ENCODE data around the gene MAP3K6. TPM values are rescaled to one million over a fixed set of nuclear protein-coding genes. Genes with fewer than 3 reads are reported as not detected.
A peak's percentile ranks its signal among the peaks of the same experiment; 100 is the strongest.
"Not testable (repeated sequence)": the region's sequence is repeated elsewhere in the genome, so short reads cannot be mapped to it uniquely, and the experiment has no call there.

MAP3K6 gene
- total RNA-seq, 1 donor from 2014 or later: 18.3 TPM

- peak; percentile 73 for DNase-seq (ENCODE audit: low spot score)
Observed at GRCh38 chr1:27395441-27396195, 28.9 kb upstream of the MAP3K6 start.

GRCh38 chr1:27394925-27395324, 28.2 kb upstream of the MAP3K6 start:
- no peak for DNase-seq (ENCODE audit: low spot score)

GRCh38 chr1:27394282-27394658, 27.5 kb upstream of the MAP3K6 start:
- no peak for DNase-seq (ENCODE audit: low spot score)

- DNase-seq (ENCODE audit: low spot score): no peak
Observed at GRCh38 chr1:27393641-27394281, 27.0 kb upstream of the MAP3K6 start.

- no peak for DNase-seq (ENCODE audit: low spot score)
Observed at GRCh38 chr1:27392778-27393635, 26.2 kb upstream of the MAP3K6 start.

GRCh38 chr1:27392096-27392777, 25.5 kb upstream of the MAP3K6 start, which contains the start of gene GPR3:
Gene GPR3, plus strand, starts transcription at chr1:27392622. Its CDS starts 1,177 bp downstream, at chr1:27393799.
- DNase-seq (ENCODE audit: low spot score): peak; percentile 91

GRCh38 chr1:27391511-27392095, 24.8 kb upstream of the MAP3K6 start:
- peak; percentile 63 for DNase-seq (ENCODE audit: low spot score)

GRCh38 chr1:27388337-27389005, 21.7 kb upstream of the MAP3K6 start:
- no peak for DNase-seq (ENCODE audit: low spot score)

GRCh38 chr1:27384797-27385196, 18.0 kb upstream of the MAP3K6 start:
- not testable (repeated sequence) for DNase-seq (ENCODE audit: low spot score)

GRCh38 chr1:27383661-27384060, 16.9 kb upstream of the MAP3K6 start:
- DNase-seq (ENCODE audit: low spot score): no peak

GRCh38 chr1:27383039-27383605, 16.4 kb upstream of the MAP3K6 start, which contains the start of gene CD164L2:
Gene CD164L2, minus strand, starts transcription at chr1:27383333. Its CDS starts 94 bp downstream, at chr1:27383239.
- no peak for DNase-seq (ENCODE audit: low spot score)

- no peak for DNase-seq (ENCODE audit: low spot score)
Observed at GRCh38 chr1:27381969-27382762, 15.4 kb upstream of the MAP3K6 start.

GRCh38 chr1:27380766-27381733, 14.3 kb upstream of the MAP3K6 start:
- no peak for DNase-seq (ENCODE audit: low spot score)

- DNase-seq (ENCODE audit: low spot score): no peak
Observed at GRCh38 chr1:27380224-27380623, 13.5 kb upstream of the MAP3K6 start.

GRCh38 chr1:27379564-27380122, 12.9 kb upstream of the MAP3K6 start:
- DNase-seq (ENCODE audit: low spot score): no peak

GRCh38 chr1:27377760-27378495, 11.2 kb upstream of the MAP3K6 start:
- DNase-seq (ENCODE audit: low spot score): no peak
